Breast epithelium (tissue), 4 donors: Measurements from ENCODE around the gene KRTAP4-7. TPM values are rescaled to one million over a fixed set of nuclear protein-coding genes. Genes with fewer than 3 reads are reported as not detected.
"Not testable (repeated sequence)": the region's sequence is repeated elsewhere in the genome, so short reads cannot be mapped to it uniquely, and the experiment has no call there.

ENCODE experiments used
- DNase-seq, 2 donors: peaks; one replicate each; pipeline ENCODE4 v3.0.0-alpha.2; 2019; ENCODE audit warnings: low spot score in 2 of 2
- H3K27ac ChIP-seq, 2 donors: fragments of 200-600 bp; sonication (generic) in 1 of 2; one replicate each; pipeline ENCODE4 v1.5.1; 2016 to 2019; ENCODE audit warnings: mild to moderate bottlenecking in 1 of 2
- H3K27me3 ChIP-seq, 2 donors: fragments of 200-600 bp; sonication (generic) in 1 of 2; one replicate each; pipeline versions ENCODE4 v1.5.1 to v1.6.0; 2017 to 2019; ENCODE audit warnings: control low read depth in 1 of 2, mild to moderate bottlenecking in 1 of 2
- H3K36me3 ChIP-seq: fragments of 200-600 bp; one replicate; pipeline ENCODE4 v1.5.1; 2019
- H3K4me1 ChIP-seq, 2 donors: fragments of 200-600 bp; sonication (generic); one replicate each; pipeline ENCODE4 v1.5.1; 2016 to 2019; ENCODE audit warnings: control low read depth in 1 of 2
- H3K4me3 ChIP-seq, 3 donors: fragments of 200-600 bp; sonication (generic); 1 replicate in 2 of 3; 2 replicates in 1 of 3; pipeline ENCODE4 v1.5.1; 2016 to 2019; ENCODE audit warnings: mild to moderate bottlenecking in 3 of 3, moderate library complexity in 2 of 3
- H3K9me3 ChIP-seq, 2 donors: fragments of 200-600 bp; sonication (generic) in 1 of 2; one replicate each; pipeline ENCODE4 v1.5.1; 2016 to 2019; ENCODE audit warnings: control low read depth in 1 of 2
- POLR2A ChIP-seq: fragments of 450-650 bp; IDR thresholded peaks from one replicate; pipeline ENCODE4 v1.6.1; 2016; ENCODE audit warnings: antibody characterized with exemption, mild to moderate bottlenecking, moderate library complexity
- POLR2AphosphoS5 ChIP-seq, 3 donors: sonication (generic); formaldehyde crosslinking; IDR thresholded peaks; one replicate each; pipeline ENCODE4 v1.6.1; 2017; ENCODE audit warnings: antibody characterized with exemption in 3 of 3
- intact Hi-C: fragments of 100-400 bp; cut with DNase I; formaldehyde crosslinking; loops from one replicate; pipeline ENCODE4 v1.15.1; 2023; ENCODE audit warnings: low total_unique reads
- total RNA-seq, 3 donors: library from RNA; depleted of rRNA; stranded (reverse); fragments of >200 nt; gene quantifications; one replicate each; pipeline ENCODE4 v1.1.0, GENCODE V29; 2016
- TF ChIP-seq, protein P1 (sequence below), 3 donors: fragments of 450-650 bp; IDR thresholded peaks; one replicate each; pipeline ENCODE4 v1.5.1; 2016 to 2017; ENCODE audit warnings: antibody characterized with exemption in 3 of 3, mild to moderate bottlenecking in 3 of 3, moderate library complexity in 3 of 3

Gene KRTAP4-7
- total RNA-seq, 3 donors from 2014 or later = not detected

- H3K9me3 ChIP-seq = no peaks in the 10 kb centered on the region
- H3K27me3 ChIP-seq = no peaks in the 10 kb centered on the region
- no peak overlapping the region for H3K4me3 ChIP-seq
- no peak overlapping the region for H3K27ac ChIP-seq
- H3K4me1 ChIP-seq = no peaks in the 10 kb centered on the region
- DNase-seq = no peak
- TF ChIP-seq, protein P1, sequence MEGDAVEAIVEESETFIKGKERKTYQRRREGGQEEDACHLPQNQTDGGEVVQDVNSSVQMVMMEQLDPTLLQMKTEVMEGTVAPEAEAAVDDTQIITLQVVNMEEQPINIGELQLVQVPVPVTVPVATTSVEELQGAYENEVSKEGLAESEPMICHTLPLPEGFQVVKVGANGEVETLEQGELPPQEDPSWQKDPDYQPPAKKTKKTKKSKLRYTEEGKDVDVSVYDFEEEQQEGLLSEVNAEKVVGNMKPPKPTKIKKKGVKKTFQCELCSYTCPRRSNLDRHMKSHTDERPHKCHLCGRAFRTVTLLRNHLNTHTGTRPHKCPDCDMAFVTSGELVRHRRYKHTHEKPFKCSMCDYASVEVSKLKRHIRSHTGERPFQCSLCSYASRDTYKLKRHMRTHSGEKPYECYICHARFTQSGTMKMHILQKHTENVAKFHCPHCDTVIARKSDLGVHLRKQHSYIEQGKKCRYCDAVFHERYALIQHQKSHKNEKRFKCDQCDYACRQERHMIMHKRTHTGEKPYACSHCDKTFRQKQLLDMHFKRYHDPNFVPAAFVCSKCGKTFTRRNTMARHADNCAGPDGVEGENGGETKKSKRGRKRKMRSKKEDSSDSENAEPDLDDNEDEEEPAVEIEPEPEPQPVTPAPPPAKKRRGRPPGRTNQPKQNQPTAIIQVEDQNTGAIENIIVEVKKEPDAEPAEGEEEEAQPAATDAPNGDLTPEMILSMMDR (IDR thresholded peaks at IDR 0.05) = no peak
- TF ChIP-seq POLR2A (no peak), POLR2AphosphoS5 (IDR thresholded peaks at IDR 0.05) (no peak)
- intact Hi-C loops = loop anchor here (5.0 kb wide), 1 partner anchor 122 kb away; the partner anchor contains the start of gene KRT40
- H3K36me3 ChIP-seq = no peaks in the 10 kb centered on the region
Observed at GRCh38 chr17:41103896-41104295, 19.9 kb downstream of the KRTAP4-7 start.

- H3K4me1 ChIP-seq, H3K4me3 ChIP-seq, H3K27me3 ChIP-seq, H3K36me3 ChIP-seq, DNase-seq, H3K27ac ChIP-seq, H3K9me3 ChIP-seq: not testable (repeated sequence)
- intact Hi-C loops = loop anchor here (5.0 kb wide), 1 partner anchor 122 kb away; the partner anchor contains the start of gene KRT40
Observed at GRCh38 chr17:41104386-41105038, 20.6 kb downstream of the KRTAP4-7 start.

DNA sequence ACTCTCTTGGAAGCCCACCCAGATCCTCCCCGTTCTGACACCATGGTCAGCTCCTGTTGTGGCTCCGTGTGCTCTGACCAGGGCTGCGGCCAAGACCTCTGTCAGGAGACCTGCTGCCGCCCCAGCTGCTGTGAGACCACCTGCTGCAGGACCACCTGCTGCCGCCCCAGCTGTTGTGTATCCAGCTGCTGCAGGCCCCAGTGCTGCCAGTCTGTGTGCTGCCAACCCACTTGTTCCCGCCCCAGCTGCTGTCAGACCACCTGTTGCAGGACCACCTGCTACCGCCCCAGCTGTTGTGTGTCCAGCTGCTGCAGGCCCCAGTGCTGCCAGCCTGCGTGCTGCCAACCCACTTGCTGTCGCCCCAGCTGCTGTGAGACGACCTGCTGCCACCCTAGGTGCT lies 21.4 kb downstream of the KRTAP4-7 start, which contains the start of gene KRTAP4-9:
Gene KRTAP4-9, plus strand, starts transcription at position 43 of the 400 bp plus-strand sequence. Its CDS starts 0 bp downstream, at position 43.
- intact Hi-C loops, H3K9me3 ChIP-seq, H3K4me3 ChIP-seq, H3K4me1 ChIP-seq, H3K36me3 ChIP-seq, H3K27ac ChIP-seq, DNase-seq, H3K27me3 ChIP-seq: not testable (repeated sequence)

GRCh38 chr17:41107941-41108450 lies 24.0 kb downstream of the KRTAP4-7 start:
- intact Hi-C loops = no loop called here
- TF ChIP-seq POLR2AphosphoS5 (IDR thresholded peaks at IDR 0.05) (no peak), POLR2A (no peak)
- TF ChIP-seq, protein P1 (IDR thresholded peaks at IDR 0.05) = no peak

GRCh38 chr17:41108728-41109386 lies 24.9 kb downstream of the KRTAP4-7 start:
- H3K4me3 ChIP-seq, H3K36me3 ChIP-seq, intact Hi-C loops, H3K9me3 ChIP-seq, DNase-seq, H3K27me3 ChIP-seq, H3K4me1 ChIP-seq, H3K27ac ChIP-seq: not testable (repeated sequence)

More at GRCh38 chr17:41107941-41108450, 24.0 kb downstream of the KRTAP4-7 start:
- H3K27ac ChIP-seq = no peak overlapping the region
- no peaks in the 10 kb centered on the region for H3K4me1 ChIP-seq
- no peaks in the 10 kb centered on the region for H3K27me3 ChIP-seq
- no peaks in the 10 kb centered on the region for H3K36me3 ChIP-seq
- no peak for DNase-seq
- no peak overlapping the region for H3K4me3 ChIP-seq
- H3K9me3 ChIP-seq = no peaks in the 10 kb centered on the region

GRCh38 chr17:41111151-41111885 lies 27.4 kb downstream of the KRTAP4-7 start:
- Histone ChIP-seq H3K27me3 (no peaks in the 10 kb centered on the region), H3K4me1 (no peaks in the 10 kb centered on the region), H3K36me3 (no peaks in the 10 kb centered on the region), H3K4me3 (no peak overlapping the region), H3K27ac (no peak overlapping the region), H3K9me3 (no peaks in the 10 kb centered on the region)
- TF ChIP-seq POLR2A (no peak), POLR2AphosphoS5 (IDR thresholded peaks at IDR 0.05) (no peak)
- TF ChIP-seq, protein P1 (IDR thresholded peaks at IDR 0.05) = no peak
- DNase-seq = no peak
- intact Hi-C loops = no loop called here
